HCT116 (cell line): ENCODE measurements around the gene UNC5C. TPM values are rescaled to one million over a fixed set of nuclear protein-coding genes. Genes with fewer than 3 reads are reported as not detected.
A peak's percentile ranks its signal among the peaks of the same experiment; 100 is the strongest.

ENCODE experiments used
- ATAC-seq: fragments of 200-7000 bp; cut with Tn5 transposase; 2 replicates; pipeline ENCODE4 v1.9.1; 2020; ENCODE audit warnings: mild to moderate bottlenecking, moderate library complexity
- BruUV-seq: library from RNA; stranded (reverse); fragments of 400-500 nt; replicated peaks from 2 replicates; lab custom pipeline; 2021; lab: Mats Ljungman, UMichigan
- CTCF ChIA-PET: fragments of 300-600 bp; sonication (Branson Sonifier 250); formaldehyde crosslinking; loops from one replicate; lab custom pipeline; 2021; ENCODE audit warnings: antibody characterized with exemption; lab: Charles Lee
- POLR2A ChIA-PET: fragments of 300-600, 350-600 bp; sonication (Branson Sonifier 250); formaldehyde crosslinking; loops from one replicate; lab custom pipeline; 2021; ENCODE audit warnings: antibody characterized with exemption; lab: Charles Lee
- RAD21 ChIA-PET, 2 experiments: fragments of 300-600 bp; sonication (Branson Sonifier 250); formaldehyde crosslinking; loops; one replicate each; lab custom pipeline; 2023; ENCODE audit warnings: low total read pairs in 2 of 2; ENCODE audit not compliant: uncharacterized antibody in 2 of 2, unreplicated experiment in 2 of 2, low non-redundant PET in 1 of 2; lab: Charles Lee
- DNase-seq: peaks from one replicate; pipeline ENCODE4 v3.0.0-alpha.2; 2010; ENCODE audit warnings: low read depth, low spot score
- H2AFZ ChIP-seq: fragments of 200-600 bp; shearing (Covaris generic), sonication (generic); 2 replicates; pipeline ENCODE4 v1.6.1; 2017; ENCODE audit warnings: low read depth, mixed run types, mixed read lengths, antibody characterized with exemption, low read length; ENCODE audit not compliant: poor library complexity, severe bottlenecking
- H3K27ac ChIP-seq: 2 replicates; pipeline ENCODE4 v1.5.1; 2012; ENCODE audit warnings: low read depth, low read length
- H3K27me3 ChIP-seq: fragments of 200-600 bp; sonication (generic); 2 replicates; pipeline ENCODE4 v1.6.1; 2016; ENCODE audit warnings: mixed run types, low read length, mixed read lengths; ENCODE audit not compliant: insufficient read depth
- H3K36me3 ChIP-seq, 2 experiments: fragments of 200-500 bp in 1 of 2; fragments of 200-600 bp in 1 of 2; sonication (Bioruptor generic) in 1 of 2; sonication (generic) in 1 of 2; 2 replicates each; pipeline versions ENCODE4 v1.5.1 to v1.6.1; 2014 to 2016; ENCODE audit warnings: low read length in 2 of 2, inconsistent platforms in 1 of 2, mixed read lengths in 1 of 2, mixed run types in 1 of 2; ENCODE audit not compliant: insufficient read depth in 2 of 2, control insufficient read depth in 1 of 2
- H3K4me1 ChIP-seq, 2 experiments: fragments of 200-600 bp in 1 of 2; sonication (generic) in 1 of 2; 2 replicates each; pipeline versions ENCODE4 v1.5.1 to v1.6.1; 2012 to 2017; ENCODE audit warnings: low read length in 2 of 2, inconsistent platforms in 1 of 2, mild to moderate bottlenecking in 1 of 2, mixed read lengths in 1 of 2, mixed run types in 1 of 2, moderate library complexity in 1 of 2; ENCODE audit not compliant: insufficient read depth in 2 of 2, control insufficient read depth in 1 of 2
- H3K4me2 ChIP-seq: fragments of 200-600 bp; sonication (generic); 2 replicates; pipeline ENCODE4 v1.6.1; 2017; ENCODE audit warnings: mixed run types, low read length, mixed read lengths
- H3K4me3 ChIP-seq, 2 experiments: fragments of 200-600 bp in 1 of 2; sonication (generic) in 1 of 2; replicated peaks in 1 of 2; 2 replicates each; pipeline ENCODE4 v1.5.1; 2011 to 2016; ENCODE audit warnings: low read length in 2 of 2, control low read depth in 1 of 2, low read depth in 1 of 2, mild to moderate bottlenecking in 1 of 2, mixed read lengths in 1 of 2, mixed run types in 1 of 2
- H3K79me2 ChIP-seq: fragments of 200-600 bp; sonication (generic); 2 replicates; pipeline ENCODE4 v1.6.1; 2017; ENCODE audit warnings: mild to moderate bottlenecking, mixed run types, low read length, moderate library complexity, mixed read lengths; ENCODE audit not compliant: insufficient read depth
- H3K9ac ChIP-seq: fragments of 200-600 bp; sonication (generic); 2 replicates; pipeline ENCODE4 v1.6.1; 2016; ENCODE audit warnings: low read length, mixed read lengths
- H3K9me2 ChIP-seq: fragments of 200-600 bp; sonication (generic), shearing (Covaris generic); 2 replicates; pipeline ENCODE4 v1.6.1; 2017; ENCODE audit warnings: mixed run types, mild to moderate bottlenecking, moderate library complexity; ENCODE audit not compliant: insufficient read depth
- H3K9me3 ChIP-seq, 2 experiments: fragments of 200-500 bp in 1 of 2; fragments of 200-600 bp in 1 of 2; sonication (Bioruptor generic) in 1 of 2; sonication (generic) in 1 of 2; 2 replicates each; pipeline ENCODE4 v1.6.1; 2014 to 2017; ENCODE audit warnings: low read length in 2 of 2, mixed read lengths in 2 of 2, inconsistent platforms in 1 of 2, low read depth in 1 of 2, mild to moderate bottlenecking in 1 of 2, mixed run types in 1 of 2, moderate library complexity in 1 of 2; ENCODE audit not compliant: control insufficient read depth in 1 of 2, insufficient read depth in 1 of 2
- H4K20me1 ChIP-seq: fragments of 200-600 bp; sonication (generic), shearing (Covaris generic); 2 replicates; pipeline ENCODE4 v1.6.1; 2017; ENCODE audit warnings: mixed run types, mild to moderate bottlenecking, moderate library complexity; ENCODE audit not compliant: insufficient read depth
- CBX3 ChIP-seq: IDR thresholded peaks from 2 replicates; pipeline ENCODE4 v1.6.1; 2012; ENCODE audit warnings: low read depth
- EGR1 ChIP-seq: IDR thresholded peaks from 2 replicates; pipeline ENCODE4 v1.6.1; 2012; ENCODE audit warnings: low read depth
- ELF1 ChIP-seq: IDR thresholded peaks from 2 replicates; pipeline ENCODE4 v1.6.1; 2012; ENCODE audit warnings: low read depth, borderline replicate concordance
- EZH2 ChIP-seq: fragments of 200-600 bp; sonication (generic); IDR thresholded peaks from 2 replicates; pipeline ENCODE4 v1.6.1; 2017; ENCODE audit warnings: antibody characterized with exemption, mixed run types
- EZH2phosphoT487 ChIP-seq: fragments of 200-600 bp; IDR thresholded peaks from 2 replicates; pipeline ENCODE4 v1.6.1; 2018; ENCODE audit warnings: antibody characterized with exemption, borderline replicate concordance
- JUND ChIP-seq: IDR thresholded peaks from 2 replicates; pipeline ENCODE4 v1.6.1; 2012
- POLR2A ChIP-seq: IDR thresholded peaks from 2 replicates; pipeline ENCODE4 v1.7.0; 2011; ENCODE audit warnings: borderline replicate concordance; ENCODE audit not compliant: insufficient read depth, insufficient read length; ENCODE audit errors: extremely low read depth
- RAD21 ChIP-seq: IDR thresholded peaks from 2 replicates; pipeline ENCODE4 v1.6.1; 2012; ENCODE audit warnings: low read depth, mild to moderate bottlenecking
- REST ChIP-seq: IDR thresholded peaks from 2 replicates; pipeline ENCODE4 v1.6.1; 2012; ENCODE audit warnings: low read depth
- SIN3A ChIP-seq: IDR thresholded peaks from 2 replicates; pipeline ENCODE4 v1.6.1; 2012; ENCODE audit warnings: low read depth
- SP1 ChIP-seq: IDR thresholded peaks from 2 replicates; pipeline ENCODE4 v1.6.1; 2012; ENCODE audit warnings: low read depth
- SRF ChIP-seq: IDR thresholded peaks from 2 replicates; pipeline ENCODE4 v1.6.1; 2012; ENCODE audit warnings: low read depth
- YY1 ChIP-seq: IDR thresholded peaks from 2 replicates; pipeline ENCODE4 v1.6.1; 2011; ENCODE audit warnings: low read length, low read depth, moderate library complexity, mild to moderate bottlenecking; ENCODE audit not compliant: insufficient replicate concordance; ENCODE audit errors: extremely low read depth
- ZFX ChIP-seq: fragments of 450-650 bp; IDR thresholded peaks from 2 replicates; pipeline ENCODE4 v1.6.1; 2017
- intact Hi-C: fragments of 100-400 bp; cut with micrococcal nuclease; formaldehyde crosslinking; loops from 2 replicates; pipeline ENCODE4 v1.10.0; 2022
- total RNA-seq: library from RNA; stranded (reverse); gene quantifications from one replicate; pipeline ENCODE4 v1.2.1, GENCODE V29; 2021; ENCODE audit not compliant: unreplicated experiment
- TF ChIP-seq, protein P1 (sequence below): IDR thresholded peaks from 2 replicates; pipeline ENCODE4 v1.6.1; 2011; ENCODE audit warnings: mild to moderate bottlenecking, low read length, moderate library complexity; ENCODE audit not compliant: insufficient replicate concordance; ENCODE audit errors: extremely low read depth

Gene UNC5C
- total RNA-seq, 1 experiment from 2014 or later: not detected

GRCh38 chr4:95371476-95372224 lies 177.1 kb downstream of the UNC5C start:
- H3K9ac ChIP-seq: no peak overlapping the region
- H4K20me1 ChIP-seq: no peaks in the 10 kb centered on the region
- ATAC-seq: no peak
- no peaks in the 10 kb centered on the region for H3K9me3 ChIP-seq
- H3K27ac ChIP-seq: no peak overlapping the region
- H3K27me3 ChIP-seq: no peaks in the 10 kb centered on the region
- TF ChIP-seq POLR2A: no peak
- TF ChIP-seq SRF: no peak
- no peak for TF ChIP-seq YY1
- TF ChIP-seq JUND: no peak
- TF ChIP-seq, all 23 proteins: peak for 0
- Histone ChIP-seq H3K9me2 (no peaks in the 10 kb centered on the region), H3K4me1 (no peaks in the 10 kb centered on the region), H2AFZ (no peak overlapping the region), H3K4me2 (no peak overlapping the region), H3K36me3 (no peaks in the 10 kb centered on the region), H3K4me3 (no peak overlapping the region), H3K79me2 (no peaks in the 10 kb centered on the region)
- CTCF ChIA-PET: interaction anchor here (2.3 kb wide), 1 partner anchor 9 kb away, joined by 8 read pairs; no protein-coding TSS in a partner anchor
- intact Hi-C loops: no loop called here
- DNase-seq: no peak
- BruUV-seq: no TSS peak
- POLR2A ChIA-PET: interaction anchor here (1.0 kb wide), 1 partner anchor 9 kb away, joined by 3 read pairs; no protein-coding TSS in a partner anchor
- RAD21 ChIA-PET: no interaction called here

GRCh38 chr4:95367824-95368223 lies 180.9 kb downstream of the UNC5C start:
- BruUV-seq: no TSS peak
- peak overlapping the region; percentile 52 for H2AFZ ChIP-seq
- H3K79me2 ChIP-seq: no peaks in the 10 kb centered on the region
- H3K9ac ChIP-seq: no peak overlapping the region
- H3K4me2 ChIP-seq: no peak overlapping the region
- DNase-seq (no peak), ATAC-seq (no peak)
- H3K4me1 ChIP-seq: peaks cover 4 to 5% of the 10 kb centered on the region in 2 experiments; a peak in 2 of 4 replicates
- H3K36me3 ChIP-seq: no peaks in the 10 kb centered on the region
- intact Hi-C loops: no loop called here
- ChIA-PET RAD21 (no interaction called here), POLR2A (no interaction called here), CTCF (no interaction called here)
- no peak overlapping the region for H3K4me3 ChIP-seq
- no peaks in the 10 kb centered on the region for H3K27me3 ChIP-seq
- no peak overlapping the region for H3K27ac ChIP-seq
- no peaks in the 10 kb centered on the region for H3K9me2 ChIP-seq
- no peaks in the 10 kb centered on the region for H3K9me3 ChIP-seq
- no peaks in the 10 kb centered on the region for H4K20me1 ChIP-seq
- no peak for TF ChIP-seq RAD21
- no peak for TF ChIP-seq ZFX
- no peak for TF ChIP-seq SRF
- no peak for TF ChIP-seq EGR1
- no peak for TF ChIP-seq EZH2phosphoT487
- no peak for TF ChIP-seq ELF1
- no peak for TF ChIP-seq CBX3
- TF ChIP-seq EZH2: no peak
- TF ChIP-seq, protein P1, sequence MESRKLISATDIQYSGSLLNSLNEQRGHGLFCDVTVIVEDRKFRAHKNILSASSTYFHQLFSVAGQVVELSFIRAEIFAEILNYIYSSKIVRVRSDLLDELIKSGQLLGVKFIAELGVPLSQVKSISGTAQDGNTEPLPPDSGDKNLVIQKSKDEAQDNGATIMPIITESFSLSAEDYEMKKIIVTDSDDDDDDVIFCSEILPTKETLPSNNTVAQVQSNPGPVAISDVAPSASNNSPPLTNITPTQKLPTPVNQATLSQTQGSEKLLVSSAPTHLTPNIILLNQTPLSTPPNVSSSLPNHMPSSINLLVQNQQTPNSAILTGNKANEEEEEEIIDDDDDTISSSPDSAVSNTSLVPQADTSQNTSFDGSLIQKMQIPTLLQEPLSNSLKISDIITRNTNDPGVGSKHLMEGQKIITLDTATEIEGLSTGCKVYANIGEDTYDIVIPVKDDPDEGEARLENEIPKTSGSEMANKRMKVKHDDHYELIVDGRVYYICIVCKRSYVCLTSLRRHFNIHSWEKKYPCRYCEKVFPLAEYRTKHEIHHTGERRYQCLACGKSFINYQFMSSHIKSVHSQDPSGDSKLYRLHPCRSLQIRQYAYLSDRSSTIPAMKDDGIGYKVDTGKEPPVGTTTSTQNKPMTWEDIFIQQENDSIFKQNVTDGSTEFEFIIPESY: no peak
- TF ChIP-seq SP1: no peak
- TF ChIP-seq SIN3A: no peak
- no peak for TF ChIP-seq REST
- TF ChIP-seq JUND: no peak
